Renal cortex interstitium (tissue), 11 donors: ENCODE measurements around the gene FARSA. TPM values are rescaled to one million over a fixed set of nuclear protein-coding genes. Genes with fewer than 3 reads are reported as not detected.
"Not testable (repeated sequence)": the region's sequence is repeated elsewhere in the genome, so short reads cannot be mapped to it uniquely, and the experiment has no call there.

Experiments used
- DNase-seq, 11 donors: peaks; one replicate each; pipeline ENCODE4 v3.0.0-alpha.2; 2013; ENCODE audit warnings: low read depth in 9 of 11, low spot score in 4 of 11; ENCODE audit errors: extremely low read depth in 1 of 11
- polyA plus RNA-seq, 3 donors: library from polyadenylated mRNA; unstranded; fragments of 120-200 nt; gene quantifications; one replicate each; pipeline ENCODE4 v1.2.1, GENCODE V29; 2013; ENCODE audit not compliant: insufficient read length in 3 of 3

Gene FARSA
- polyA plus RNA-seq, 3 donors = 41.2 to 58.6 (median 52.8) TPM

DNA sequence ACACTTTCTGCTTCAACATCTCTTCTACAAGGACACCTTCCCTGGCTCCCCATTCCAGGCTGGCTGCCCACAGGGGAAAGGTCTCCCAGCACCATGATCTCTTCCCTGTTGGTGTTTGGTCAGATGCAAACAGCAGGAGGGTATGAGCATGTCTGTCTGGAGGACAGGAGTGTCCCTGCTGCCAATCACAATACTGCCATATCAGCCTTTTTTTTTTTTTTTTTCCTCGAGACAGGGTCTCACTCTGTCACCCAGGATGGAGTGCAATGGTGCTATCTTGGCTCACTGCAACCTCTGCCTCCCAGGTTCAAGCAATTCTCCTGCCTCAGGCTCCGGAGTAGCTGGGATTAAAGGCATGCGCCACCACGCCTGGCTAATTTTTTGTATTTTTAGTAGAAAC lies 17.7 kb downstream of the FARSA start:
- DNase-seq = not testable (repeated sequence)

DNA sequence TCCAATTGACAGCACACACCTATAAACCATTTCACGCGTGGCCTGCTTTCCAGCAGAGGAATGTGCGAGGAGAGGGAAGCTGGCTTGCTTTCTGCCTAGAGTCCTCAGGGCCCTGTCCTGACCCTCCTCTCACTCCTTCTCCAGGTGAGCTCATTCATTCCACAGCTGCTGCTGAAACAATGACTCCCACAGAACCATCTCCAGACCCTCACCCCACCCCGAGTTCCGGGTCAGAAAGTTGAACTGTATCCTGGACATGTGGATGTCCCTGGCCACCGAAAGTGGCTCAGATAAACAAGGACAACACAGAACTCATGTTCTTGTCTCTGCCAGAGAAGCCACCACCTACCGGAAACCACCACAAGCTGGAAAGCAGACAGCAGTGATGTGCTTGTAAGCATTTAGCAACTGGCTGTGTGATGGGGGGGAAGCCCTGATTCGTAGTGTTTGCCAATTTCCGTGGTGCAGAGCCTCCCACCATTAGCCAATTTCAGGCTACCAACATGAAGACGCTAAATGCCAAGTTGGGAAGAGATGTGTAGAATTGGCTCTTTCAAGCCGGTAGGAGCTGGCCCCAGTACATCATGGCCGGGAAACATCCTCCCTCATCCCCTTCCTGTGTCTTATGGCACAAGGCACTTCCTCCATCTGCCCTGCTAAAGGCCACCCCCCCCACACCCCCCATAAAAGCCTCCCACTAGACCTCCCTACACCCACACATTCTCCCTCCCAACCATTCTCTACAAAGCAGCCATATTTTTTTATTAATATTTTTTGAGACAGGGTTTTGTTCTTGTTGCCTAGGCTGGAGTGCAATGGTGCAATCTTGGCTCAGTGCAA lies 19.4 kb downstream of the FARSA start:
- DNase-seq = no peak

DNA sequence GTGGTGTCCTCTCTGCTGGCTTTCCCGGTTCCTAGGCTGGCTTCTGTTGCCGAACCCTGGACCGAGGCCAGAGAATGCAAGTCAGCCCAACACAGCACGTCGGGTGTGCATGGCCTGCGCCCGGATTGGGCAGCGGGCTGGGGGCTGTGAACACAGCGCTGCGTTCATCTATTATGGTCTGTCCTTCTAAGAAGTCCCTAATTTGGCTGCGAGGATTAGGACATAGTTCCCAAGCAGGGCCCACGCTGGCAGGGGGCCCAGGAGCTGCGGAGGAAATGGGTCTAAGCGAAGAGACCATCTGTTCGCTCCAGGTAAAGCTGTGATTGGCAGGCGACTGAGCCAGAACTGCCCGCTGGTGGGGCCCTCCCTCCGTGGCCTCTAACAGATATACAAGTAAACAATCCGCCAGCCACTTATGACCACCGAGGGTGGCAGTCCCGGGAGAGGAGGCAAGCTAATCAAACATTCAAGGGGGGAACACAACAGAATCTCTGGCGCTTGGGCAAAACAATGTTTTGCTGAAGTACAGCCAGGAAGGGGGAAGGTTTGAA lies 20.4 kb downstream of the FARSA start:
- peak in 4 of 11 donors; percentile 45 to 55 (median 50) for DNase-seq

DNA sequence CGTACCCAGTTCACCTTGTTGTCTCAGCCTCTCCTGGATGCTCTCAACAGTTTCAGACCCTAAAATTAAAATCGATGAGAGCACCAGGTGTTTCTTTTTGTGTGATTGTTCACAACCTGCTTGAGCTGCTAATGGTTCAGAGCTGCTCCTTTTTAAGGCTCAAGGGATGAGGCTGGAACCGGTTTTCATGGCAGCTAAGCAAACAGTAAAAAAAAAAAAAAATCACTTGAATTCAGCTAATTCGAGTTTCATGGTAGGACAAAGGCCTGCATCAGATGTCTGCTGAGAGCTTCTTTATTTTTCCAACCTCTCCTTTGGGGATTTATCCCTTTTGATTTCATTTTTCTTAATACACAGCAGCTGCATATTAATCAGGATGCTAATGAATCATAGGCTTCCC lies 20.9 kb downstream of the FARSA start:
- DNase-seq = no peak

DNA sequence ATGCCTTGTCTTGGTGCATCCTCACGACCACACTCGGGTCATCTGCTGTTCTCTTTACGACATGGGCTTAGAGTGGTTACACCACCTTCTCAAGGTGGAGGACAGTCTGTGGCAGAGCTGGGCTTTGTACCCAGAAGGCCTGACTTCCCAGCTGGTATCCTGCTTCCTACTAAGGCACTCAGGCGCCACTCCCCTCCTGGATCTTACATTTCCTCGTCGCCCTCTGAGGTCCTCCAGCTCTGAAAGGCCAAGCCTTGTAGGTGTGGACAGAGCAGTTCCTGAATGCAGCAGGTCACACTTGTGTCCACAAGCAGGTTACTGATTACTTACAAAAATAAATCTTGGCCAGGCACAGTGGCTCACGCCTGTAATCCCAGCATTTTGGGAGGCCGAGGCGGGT lies 26.3 kb downstream of the FARSA start:
- no peak for DNase-seq

DNA sequence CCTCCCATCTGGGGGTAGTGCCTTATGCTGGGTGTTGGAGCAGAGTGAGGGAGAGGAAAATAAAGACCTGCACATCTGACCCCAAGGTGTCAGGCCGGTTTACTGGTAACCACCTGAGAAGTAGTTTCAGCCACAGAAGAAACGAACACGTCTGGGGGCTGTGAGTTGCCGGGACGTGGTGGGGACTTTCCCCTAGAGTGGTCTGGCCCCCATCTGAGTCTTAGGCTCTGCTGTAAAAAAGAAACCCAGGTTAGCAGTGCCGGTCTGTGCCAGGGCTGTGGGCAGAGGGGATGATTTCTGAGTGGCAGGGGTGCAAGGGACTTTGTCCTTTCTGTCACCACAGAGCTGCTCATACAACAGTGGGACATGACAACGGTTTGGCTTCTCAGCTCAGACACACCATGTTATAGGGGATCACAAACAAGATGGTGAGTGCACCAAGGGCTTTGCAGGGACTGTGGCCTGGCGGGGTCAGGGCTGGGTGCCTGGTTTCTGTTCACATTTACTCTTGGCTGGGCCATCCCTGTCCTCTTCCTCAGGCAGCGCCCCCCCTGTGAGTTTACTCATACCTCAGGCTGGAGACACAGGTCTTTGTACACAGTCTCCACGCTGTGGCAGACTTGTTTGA lies 33.5 kb downstream of the FARSA start:
- DNase-seq = no peak

DNA sequence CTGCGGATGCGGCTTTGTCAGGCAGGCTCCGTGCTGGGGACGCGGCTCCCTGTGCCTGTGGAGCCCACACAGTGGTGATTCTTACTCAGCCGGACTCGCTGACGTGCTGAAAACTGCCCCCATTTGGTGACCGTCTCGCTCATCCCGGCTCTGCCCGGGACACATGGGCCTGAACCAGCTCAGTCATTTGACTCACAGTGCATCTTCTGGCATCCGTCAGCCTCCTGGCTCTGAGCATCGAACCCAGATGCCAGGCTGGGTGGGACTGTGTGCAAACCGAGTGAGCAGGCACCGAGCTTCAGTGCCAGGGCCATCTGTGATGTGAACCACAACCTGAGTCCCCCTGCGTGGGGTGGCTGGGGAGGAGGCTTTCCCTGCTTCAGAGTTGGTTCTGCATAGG lies 37.1 kb downstream of the FARSA start:
- no peak for DNase-seq

DNA sequence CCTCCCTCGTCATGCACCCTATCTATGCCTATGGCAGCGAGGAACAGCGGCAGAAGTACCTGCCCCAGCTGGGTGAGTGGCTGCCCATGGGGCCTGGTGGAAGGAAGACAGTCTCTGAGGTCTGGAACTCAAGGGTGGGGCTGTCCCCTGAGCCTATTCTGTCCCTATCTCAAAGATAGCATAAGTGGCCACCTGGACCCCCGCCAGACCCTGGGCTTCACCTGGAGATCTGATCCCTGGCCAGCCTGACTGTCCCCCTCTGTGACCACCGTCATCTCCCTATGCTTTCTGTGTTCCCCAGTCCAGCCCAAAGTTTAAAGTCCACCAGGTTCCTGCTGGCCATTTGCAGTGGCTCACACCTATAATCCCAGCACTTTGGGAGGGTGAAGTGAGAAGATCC lies 39.9 kb downstream of the FARSA start:
- DNase-seq = no peak

DNA sequence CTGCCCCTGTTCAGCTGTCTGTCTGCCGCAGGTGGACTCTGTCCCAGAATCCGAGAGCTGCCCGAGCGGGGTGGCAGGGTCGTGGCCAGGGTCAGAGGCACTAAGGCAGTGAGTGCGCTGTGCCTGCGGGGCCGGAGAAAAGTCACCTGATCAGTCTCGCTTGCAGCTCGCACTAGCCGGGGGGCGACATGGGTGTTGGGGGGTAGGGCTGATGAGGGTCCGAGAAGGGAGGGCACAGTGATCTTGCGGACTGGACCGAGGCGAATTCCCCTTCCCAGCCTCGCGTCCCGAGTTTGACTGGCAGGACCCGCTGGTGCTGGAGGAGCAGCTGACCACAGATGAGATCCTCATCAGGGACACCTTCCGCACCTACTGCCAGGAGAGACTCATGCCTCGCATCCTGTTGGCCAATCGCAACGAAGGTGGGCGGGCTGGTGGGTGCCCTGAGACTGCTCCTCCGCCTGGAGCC lies 41.9 kb downstream of the FARSA start:
- DNase-seq = no peak

DNA sequence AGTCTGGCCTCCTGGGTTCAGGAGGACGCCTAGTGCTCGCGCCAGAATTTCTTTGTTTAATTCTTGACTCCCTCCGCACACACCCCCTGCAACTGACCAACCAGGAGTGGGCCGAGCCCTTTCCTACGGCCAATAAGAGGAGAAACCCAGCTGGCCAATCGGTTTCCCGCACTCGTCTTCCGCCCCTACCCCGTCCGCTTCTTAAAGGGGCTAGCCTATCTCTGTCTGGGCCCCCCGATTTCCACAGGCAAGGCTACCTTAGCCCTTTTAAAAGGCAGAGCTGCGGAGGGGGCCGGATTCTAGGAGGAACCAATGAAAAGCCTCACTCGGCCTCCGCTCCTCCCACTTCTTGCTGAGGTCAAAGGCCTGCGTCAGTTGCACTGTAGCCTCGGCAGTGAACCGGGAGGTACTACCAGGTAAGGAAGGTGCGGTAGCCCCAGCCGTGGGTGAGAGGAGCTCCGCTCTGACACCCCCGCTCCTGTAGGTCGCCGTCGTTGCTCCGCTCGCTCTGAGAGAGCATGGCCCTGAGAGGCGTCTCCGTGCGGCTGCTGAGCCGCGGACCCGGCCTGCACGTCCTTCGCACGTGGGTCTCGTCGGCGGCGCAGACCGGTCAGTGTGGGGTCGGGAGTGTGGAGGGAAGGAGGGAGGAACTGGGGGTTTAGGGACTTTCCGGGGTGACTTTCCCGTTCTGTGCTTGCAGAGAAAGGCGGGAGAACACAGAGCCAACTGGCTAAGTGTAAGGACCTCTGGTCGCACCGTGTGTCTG lies 42.5 kb downstream of the FARSA start, which contains the start of gene GCDH:
Gene GCDH, plus strand, starts transcription at position 374 of the 766 bp plus-strand sequence. Its CDS starts 145 bp downstream, at position 519.
- DNase-seq = peak; percentile 89 to 99 (median 96)

DNA sequence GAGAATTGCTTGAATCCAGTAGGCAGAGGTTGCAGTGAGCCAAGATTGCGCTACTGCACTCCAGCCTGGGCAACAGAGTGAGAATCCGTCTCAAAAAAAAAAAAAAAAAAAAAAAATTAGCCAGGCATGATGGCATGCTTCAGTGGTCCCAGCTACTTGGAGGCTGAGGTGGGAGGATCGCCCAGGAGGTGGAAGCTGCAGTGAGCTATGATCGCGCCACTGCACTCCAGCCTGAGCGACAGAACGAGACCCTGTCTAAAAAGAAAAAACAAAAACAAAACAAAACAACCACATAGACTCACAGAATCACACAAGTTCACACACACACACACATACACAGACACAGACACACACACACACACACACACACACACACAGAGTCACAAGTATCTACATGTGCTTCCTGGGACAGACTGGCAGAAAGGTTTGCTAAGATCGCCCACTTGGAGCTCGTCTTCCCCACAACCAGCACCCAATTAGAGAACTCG lies 43.2 kb downstream of the FARSA start:
- not testable (repeated sequence) for DNase-seq

DNA sequence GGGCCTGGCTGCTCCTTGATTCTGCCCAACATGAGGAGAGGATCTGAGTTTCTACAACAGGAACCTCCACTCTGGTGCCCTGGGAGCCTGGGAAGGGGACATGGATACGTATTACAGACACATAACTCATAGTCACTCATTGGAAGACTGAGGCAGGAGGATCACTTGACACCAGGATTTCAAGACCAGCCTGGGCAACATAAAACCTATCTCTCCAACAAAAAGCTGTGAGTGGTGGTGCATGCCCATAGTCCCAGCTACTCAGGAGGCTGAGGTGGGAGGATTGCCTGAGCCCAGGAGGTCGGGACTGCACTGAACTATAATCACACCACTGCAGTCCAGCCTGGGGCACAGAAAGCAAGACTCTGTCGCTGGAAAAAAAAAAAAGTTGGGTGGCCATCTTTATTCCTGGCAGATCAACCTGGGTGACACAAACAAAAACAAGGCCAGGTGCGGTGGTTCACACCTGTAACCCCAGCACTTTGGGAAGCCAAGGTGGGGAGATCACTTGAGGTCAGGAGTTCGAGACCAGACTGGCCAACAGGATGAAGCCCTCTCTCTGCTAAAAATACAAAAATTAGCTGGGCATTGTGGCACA lies 45.4 kb downstream of the FARSA start:
- DNase-seq = no peak

DNA sequence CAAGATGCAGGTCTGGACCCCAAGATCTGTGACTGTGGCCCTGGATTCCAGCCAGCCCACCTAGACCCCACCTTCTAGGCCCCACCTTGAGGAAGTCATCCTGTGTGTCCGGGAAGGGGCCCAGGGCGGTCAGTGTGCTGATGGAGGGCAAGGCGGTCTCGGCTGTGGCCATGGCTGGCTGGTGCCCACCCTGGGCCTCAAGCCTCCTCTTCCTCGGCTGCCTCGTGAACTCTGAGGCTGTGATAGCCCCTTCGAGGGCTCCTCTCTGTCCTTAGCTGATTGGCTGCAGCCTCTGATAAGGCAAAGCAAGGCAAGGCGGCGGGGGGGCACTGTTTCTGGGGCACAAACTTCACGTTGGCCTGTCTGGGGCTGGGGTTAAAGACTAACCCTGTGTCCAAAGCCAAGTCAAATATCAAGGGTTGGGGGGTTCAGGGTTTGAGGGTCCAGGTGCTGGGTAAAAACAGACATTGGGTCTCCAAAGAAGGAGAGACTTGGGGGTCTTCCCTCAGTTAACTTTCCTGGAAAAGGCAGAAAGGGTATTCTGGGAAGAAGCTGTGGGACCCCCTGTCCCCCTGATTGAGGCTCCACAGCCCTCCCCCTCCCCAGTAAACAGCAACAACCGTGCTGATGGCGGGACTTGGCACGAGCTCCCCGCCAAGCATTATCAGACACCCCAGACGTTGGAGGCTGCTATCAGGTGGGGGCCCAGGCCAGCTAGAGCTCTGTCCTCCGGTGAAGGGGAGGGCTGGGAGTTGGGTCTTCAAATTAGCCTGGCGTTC lies 46.4 kb downstream of the FARSA start, which contains the start of gene KLF1:
Gene KLF1, minus strand, starts transcription at position 233 of the 779 bp plus-strand sequence. Its CDS starts 61 bp downstream, at position 172.
- no peak for DNase-seq

DNA sequence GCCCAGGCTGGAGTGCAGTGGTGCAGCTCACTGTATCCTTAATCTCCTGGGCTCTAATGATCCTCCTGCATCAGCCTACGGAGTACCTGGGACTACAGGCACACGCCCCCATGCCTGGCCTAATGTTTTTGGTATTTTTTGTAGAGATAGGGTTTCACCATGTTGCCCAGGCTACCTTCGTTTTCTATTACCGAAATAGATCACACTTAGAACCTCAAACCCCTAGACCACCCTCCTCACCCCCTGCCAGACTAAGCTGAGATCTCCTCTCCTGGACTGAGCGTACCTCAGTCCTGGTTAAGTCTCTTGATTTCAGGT lies 46.9 kb downstream of the FARSA start:
- DNase-seq = no peak

DNA sequence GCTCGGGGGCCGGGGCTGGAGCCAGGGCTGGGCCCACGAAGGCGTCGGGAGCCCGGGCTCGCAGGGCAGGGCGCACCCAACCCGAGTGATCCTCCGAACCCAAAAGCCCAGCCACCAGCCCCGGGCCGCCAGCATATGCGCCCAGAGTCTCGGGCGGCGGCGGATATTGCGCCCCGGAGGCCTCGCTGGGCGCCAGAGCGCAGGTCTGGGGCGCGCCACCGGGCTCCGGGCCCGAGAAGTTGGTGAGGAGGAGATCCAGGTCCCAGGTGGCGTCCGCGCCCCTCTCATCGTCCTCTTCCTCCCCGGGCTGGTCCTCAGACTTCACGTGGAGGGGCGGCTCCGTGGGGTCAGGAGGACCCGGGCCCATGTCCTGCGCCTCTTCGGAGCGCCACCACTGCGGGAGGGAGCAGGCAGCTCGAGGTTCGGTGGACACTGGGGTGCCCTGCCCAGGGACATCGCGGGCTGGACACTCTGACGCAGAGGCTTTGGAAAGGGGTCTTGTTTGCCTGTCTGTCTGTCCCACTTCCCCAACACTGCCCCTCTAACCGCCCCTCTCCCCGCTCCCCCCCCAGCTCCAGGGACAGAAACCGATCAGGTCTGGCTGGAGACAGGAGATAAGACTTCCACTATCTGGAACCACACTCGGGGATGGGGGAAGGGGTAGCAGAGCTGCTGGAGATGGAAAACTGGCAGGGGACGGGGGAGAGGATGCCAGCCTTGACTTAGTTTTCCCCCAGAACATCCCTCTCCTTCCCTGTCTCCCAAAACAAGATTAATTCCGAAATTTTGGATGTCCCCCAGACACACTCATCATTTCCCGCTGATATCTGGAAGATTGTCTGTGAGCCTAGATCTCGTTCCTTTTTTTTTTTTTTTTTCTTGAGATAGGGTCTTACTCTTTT lies 47.5 kb downstream of the FARSA start:
- no peak for DNase-seq

DNA sequence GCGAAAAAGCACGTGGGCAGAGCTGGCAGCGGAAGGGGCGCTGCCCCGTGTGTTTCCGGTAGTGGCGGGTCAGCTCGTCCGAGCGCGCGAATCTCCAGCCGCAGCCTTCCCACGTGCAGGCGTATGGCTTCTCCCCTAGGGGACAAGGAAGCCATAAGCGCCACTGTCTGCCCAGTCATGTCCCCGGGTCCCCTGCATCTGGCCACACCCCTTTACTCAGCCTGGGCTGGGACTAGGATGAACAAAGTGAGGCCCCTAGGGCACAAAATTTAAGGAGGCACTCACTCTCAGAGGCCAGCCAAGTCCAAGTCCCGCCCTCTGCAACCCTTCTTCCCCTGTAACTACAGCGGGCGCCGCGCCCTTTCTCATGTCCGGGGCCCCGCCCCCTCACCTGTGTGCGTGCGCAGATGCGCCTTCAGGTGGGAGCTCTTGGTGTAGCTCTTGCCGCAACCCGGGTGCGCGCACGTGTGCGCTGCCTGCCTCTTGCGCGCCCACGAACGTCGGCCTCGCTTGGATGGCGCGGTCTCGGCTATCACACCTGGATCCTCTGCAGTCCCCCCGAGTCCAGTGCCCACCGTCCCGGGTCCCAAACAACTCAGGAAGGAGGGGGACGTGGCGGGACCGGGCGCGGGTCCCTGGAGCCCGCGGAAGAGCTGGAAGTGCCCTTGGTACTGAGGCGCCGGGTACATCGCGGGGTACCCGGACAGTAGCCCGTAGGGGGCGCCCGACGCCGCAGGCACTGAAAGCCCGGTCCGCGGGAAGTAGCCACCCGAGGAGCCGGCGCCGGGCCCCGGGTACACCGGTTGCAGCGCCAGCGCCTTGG lies 48.4 kb downstream of the FARSA start:
- DNase-seq = peak in 3 of 11 donors; percentile 5 to 43 (median 32)

DNA sequence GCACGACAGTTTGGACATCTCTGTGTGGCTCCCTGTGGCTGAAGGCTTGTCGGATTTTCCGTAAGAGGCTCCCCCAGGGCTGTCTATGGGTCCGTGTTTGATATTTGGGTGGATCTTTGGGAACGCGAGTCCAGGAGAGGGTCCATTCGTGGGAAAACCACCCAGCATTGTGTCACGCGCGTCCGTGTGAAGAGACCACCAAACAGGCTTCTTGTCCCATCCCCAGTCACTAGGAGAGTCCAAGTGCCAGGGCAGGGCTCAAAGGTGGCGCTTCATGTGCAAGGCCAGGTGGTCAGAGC lies 48.9 kb downstream of the FARSA start:
- no peak for DNase-seq
